Measurements from ENCODE around the gene CALML5.

The CALML5 gene

DNA sequence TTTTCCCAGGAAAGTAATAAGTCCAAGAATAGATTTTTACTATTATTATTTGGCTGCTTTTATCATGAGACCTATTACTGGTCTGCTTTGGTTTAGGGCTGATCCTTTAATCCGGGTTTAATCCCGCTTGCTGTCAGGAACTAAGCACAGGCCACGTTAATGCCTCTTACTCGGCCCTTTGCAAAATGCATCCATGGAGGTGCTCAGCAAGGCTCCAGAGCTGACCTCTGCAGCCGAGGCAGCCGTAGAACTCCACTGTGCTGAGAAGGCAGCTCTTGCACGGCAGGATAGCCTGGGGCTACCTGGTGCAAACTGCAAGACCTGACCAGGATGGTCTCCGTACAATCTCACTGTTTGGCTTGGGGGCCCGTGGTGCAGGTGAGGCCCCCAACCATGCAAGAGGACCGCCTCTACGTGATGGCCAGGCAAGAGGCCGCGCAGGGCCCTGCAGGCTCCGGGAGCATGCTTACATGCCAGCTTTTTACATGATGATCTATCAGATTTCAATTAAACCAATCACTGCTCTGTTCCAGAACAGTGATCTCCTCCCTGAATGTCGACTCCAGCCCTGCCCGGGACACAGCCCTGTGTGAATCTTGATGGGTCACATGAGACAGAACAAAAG is 15.0 kb upstream of the CALML5 start:
- DNase-seq (ENCODE audit: low read depth, low spot score), result no peak
- H3K4me3 ChIP-seq (ENCODE audit: low read length), result no peak overlapping the region
- H3K4me1 ChIP-seq (ENCODE audit: control insufficient read depth, insufficient read depth, low read length), result no peaks in the 10 kb centered on the region; the same call in 1 of the 2 replicates
- no peaks in the 10 kb centered on the region for H3K9me3 ChIP-seq (ENCODE audit: control insufficient read depth, insufficient read depth, low read length)
- H3K27me3 ChIP-seq (ENCODE audit: control insufficient read depth, insufficient read depth, low read length), result no peaks in the 10 kb centered on the region
- H3K27ac ChIP-seq (ENCODE audit: low read length), result no peak overlapping the region
- WGBS (ENCODE audit: insufficient coverage, insufficient read length), result no CpG with 5 or more reads among the region's 16 CpGs
- H3K36me3 ChIP-seq (ENCODE audit: control insufficient read depth, insufficient read depth, low read length), result no peaks in the 10 kb centered on the region

DNA sequence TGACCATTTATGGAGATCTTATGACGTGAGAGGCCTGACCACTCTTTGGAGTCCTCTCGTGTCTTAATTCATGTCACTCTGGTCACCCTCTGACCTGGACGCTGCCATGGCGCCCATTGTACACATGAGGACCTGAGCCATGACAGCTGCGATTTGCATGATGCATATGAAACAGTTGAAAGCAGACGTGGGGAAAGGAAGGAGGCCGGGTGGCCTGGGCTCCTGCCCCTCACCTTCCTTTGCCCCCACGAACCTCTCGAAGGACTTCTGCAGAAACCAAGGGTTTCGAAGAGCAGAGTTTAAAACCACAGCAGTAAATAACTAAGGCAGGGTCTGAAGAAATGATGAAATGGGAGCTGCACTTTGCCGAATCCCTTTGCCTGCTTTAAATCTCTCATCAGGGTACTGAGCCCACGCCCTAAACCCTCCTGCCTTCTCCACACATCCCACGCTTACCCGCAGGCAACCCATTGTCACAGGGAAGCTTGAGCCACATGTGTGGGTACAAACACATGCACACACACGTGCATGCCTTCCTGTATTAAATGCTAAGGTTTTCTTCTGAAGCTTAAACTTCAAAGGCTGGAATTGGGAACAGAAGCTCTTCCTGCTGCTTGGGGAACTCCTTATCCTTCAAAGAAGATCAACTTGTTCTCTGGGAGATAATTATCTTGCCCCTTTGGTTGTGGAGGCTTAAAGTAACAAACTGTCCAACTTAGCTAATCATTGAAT is 13.7 kb upstream of the CALML5 start:
- Histone ChIP-seq H3K27me3 (ENCODE audit: control insufficient read depth, insufficient read depth, low read length) (no peaks in the 10 kb centered on the region), H3K9me3 (ENCODE audit: control insufficient read depth, insufficient read depth, low read length) (no peaks in the 10 kb centered on the region), H3K36me3 (ENCODE audit: control insufficient read depth, insufficient read depth, low read length) (no peaks in the 10 kb centered on the region), H3K27ac (ENCODE audit: low read length) (no peak overlapping the region), H3K4me1 (ENCODE audit: control insufficient read depth, insufficient read depth, low read length) (no peaks in the 10 kb centered on the region; the same call in 1 of the 2 replicates), H3K4me3 (ENCODE audit: low read length) (no peak overlapping the region)
- no CpG with 5 or more reads among the region's 15 CpGs for WGBS (ENCODE audit: insufficient coverage, insufficient read length)
- no peak for DNase-seq (ENCODE audit: low read depth, low spot score)

DNA sequence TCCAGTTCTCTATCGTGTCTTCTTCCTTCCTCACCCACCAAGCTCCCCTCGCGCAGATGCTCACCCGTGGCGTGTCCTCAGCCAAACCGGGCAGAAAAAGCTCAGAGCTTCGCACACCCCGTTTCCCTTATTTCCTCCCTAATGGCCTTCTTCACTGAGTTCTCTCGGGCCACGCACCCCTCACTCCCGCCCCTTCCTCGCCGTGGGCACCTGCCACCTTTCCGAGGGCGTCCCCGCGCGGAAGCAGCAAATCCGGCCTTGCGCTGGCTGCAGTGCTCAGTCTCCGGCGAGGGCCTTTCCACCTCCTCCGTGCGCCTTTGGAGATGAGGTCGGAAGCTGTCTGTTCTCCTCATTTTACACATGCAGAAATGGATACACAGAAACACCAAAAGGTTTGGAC is 13.0 kb upstream of the CALML5 start:
- no peak overlapping the region for H3K27ac ChIP-seq (ENCODE audit: low read length)
- no peaks in the 10 kb centered on the region for H3K36me3 ChIP-seq (ENCODE audit: control insufficient read depth, insufficient read depth, low read length)
- no peaks in the 10 kb centered on the region for H3K27me3 ChIP-seq (ENCODE audit: control insufficient read depth, insufficient read depth, low read length)
- no peak overlapping the region for H3K4me3 ChIP-seq (ENCODE audit: low read length)
- no peaks in the 10 kb centered on the region; the same call in 1 of the 2 replicates for H3K4me1 ChIP-seq (ENCODE audit: control insufficient read depth, insufficient read depth, low read length)
- DNase-seq (ENCODE audit: low read depth, low spot score), result no peak
- no CpG with 5 or more reads among the region's 25 CpGs for WGBS (ENCODE audit: insufficient coverage, insufficient read length)
- no peaks in the 10 kb centered on the region for H3K9me3 ChIP-seq (ENCODE audit: control insufficient read depth, insufficient read depth, low read length)

DNA sequence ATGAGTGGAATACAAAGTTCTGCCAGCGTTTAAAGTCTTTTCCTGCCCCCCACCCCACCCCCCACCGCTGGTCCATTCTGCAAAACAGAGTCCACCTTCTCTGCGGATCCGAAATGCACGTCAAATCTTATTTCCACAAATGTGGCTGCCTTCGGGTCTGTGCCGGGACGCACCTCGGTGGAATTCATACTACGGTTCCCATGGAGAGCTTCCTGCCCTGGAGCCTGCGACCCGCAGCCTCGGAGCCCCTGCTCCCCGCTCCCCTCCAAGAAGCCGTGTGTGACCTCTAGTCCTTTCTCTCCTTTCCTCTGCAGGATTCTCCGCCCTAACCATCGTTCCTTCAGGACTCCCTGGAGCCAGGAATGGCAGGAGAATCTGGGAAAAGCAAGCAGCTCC is 12.5 kb upstream of the CALML5 start:
- no peak overlapping the region for H3K4me3 ChIP-seq (ENCODE audit: low read length)
- no peaks in the 10 kb centered on the region for H3K9me3 ChIP-seq (ENCODE audit: control insufficient read depth, insufficient read depth, low read length)
- no peak for DNase-seq (ENCODE audit: low read depth, low spot score)
- no peak overlapping the region for H3K27ac ChIP-seq (ENCODE audit: low read length)
- no peaks in the 10 kb centered on the region; the same call in 1 of the 2 replicates for H3K4me1 ChIP-seq (ENCODE audit: control insufficient read depth, insufficient read depth, low read length)
- no CpG with 5 or more reads among the region's 17 CpGs for WGBS (ENCODE audit: insufficient coverage, insufficient read length)
- H3K36me3 ChIP-seq (ENCODE audit: control insufficient read depth, insufficient read depth, low read length), result no peaks in the 10 kb centered on the region
- no peaks in the 10 kb centered on the region for H3K27me3 ChIP-seq (ENCODE audit: control insufficient read depth, insufficient read depth, low read length)

DNA sequence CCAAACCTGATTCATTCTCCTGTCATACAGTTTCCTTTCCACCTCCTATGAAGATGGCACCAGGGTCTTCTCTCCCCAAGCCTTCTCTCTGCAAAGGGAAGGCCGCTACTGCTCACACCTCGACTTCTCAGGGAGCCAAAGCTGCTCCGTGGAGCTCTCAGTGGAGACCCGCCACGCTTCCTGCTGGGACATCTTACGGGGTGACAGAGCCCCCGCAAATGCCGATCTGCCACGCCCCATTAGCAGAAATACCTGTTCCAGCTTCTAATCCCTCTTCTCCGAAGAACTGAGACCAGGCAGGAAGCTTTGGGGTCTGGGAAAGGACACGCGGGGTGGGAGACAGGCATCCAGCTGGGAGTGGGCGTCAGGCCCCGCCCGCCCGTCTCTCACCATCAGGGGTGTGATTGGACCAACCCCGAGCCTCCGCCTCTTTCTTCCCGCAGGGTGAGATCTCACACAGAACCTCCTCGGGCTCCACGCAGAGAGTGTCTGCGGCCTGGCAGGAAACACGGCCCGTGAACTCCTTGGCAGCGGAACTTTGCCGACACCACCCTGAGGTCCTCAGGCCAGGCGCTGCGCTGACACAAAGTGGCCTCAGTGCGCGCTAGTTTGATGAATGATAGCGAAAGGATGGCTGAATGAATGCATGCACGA is 12.0 kb upstream of the CALML5 start:
- Histone ChIP-seq H3K27ac (ENCODE audit: low read length) (no peak overlapping the region), H3K27me3 (ENCODE audit: control insufficient read depth, insufficient read depth, low read length) (no peaks in the 10 kb centered on the region), H3K36me3 (ENCODE audit: control insufficient read depth, insufficient read depth, low read length) (no peaks in the 10 kb centered on the region), H3K4me1 (ENCODE audit: control insufficient read depth, insufficient read depth, low read length) (no peaks in the 10 kb centered on the region; the same call in 1 of the 2 replicates), H3K4me3 (ENCODE audit: low read length) (no peak overlapping the region), H3K9me3 (ENCODE audit: control insufficient read depth, insufficient read depth, low read length) (no peaks in the 10 kb centered on the region)
- DNase-seq (ENCODE audit: low read depth, low spot score), result no peak
- WGBS (ENCODE audit: insufficient coverage, insufficient read length), result no CpG with 5 or more reads among the region's 32 CpGs

DNA sequence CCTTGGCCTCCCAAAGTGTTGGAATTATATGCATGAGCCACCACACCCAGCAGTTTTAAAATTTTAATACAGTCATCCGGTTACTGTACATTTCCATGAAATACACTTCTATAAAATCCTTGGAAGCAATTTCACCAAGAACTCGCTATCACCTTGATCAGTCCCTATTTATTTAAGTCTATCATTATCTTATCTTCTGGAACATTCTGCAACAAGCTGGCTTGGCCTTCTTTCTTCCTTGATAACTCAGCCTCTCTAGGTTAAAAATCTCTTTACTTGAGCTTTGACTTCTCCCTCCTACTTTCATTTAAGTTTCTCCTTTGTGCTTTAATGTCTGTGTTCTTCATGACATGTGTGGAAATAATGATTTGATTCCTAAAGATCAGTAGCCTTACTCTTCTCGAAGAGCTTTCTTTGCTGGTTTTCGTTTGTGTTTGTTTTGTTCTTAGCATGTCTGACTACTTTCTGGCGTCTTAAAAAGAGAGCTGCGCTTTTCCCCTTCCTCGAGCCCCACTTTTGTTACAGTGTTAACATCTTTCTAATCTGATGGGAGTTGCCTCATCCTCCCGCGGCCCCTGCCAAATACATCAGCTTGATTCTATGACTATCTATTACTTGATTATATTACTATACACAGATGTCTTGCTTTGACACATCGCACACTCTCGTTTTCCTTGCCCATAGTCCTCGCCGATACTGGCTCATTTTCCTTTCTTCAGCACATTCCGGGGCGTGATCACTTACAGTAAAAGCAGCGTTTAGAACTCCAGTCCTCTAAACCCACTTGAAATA is 11.1 kb upstream of the CALML5 start:
- Histone ChIP-seq H3K27me3 (ENCODE audit: control insufficient read depth, insufficient read depth, low read length) (no peaks in the 10 kb centered on the region), H3K4me3 (ENCODE audit: low read length) (no peak overlapping the region), H3K4me1 (ENCODE audit: control insufficient read depth, insufficient read depth, low read length) (no peaks in the 10 kb centered on the region; the same call in 1 of the 2 replicates), H3K9me3 (ENCODE audit: control insufficient read depth, insufficient read depth, low read length) (no peaks in the 10 kb centered on the region), H3K27ac (ENCODE audit: low read length) (no peak overlapping the region), H3K36me3 (ENCODE audit: control insufficient read depth, insufficient read depth, low read length) (no peaks in the 10 kb centered on the region)
- WGBS (ENCODE audit: insufficient coverage, insufficient read length), result no CpG with 5 or more reads among the region's 16 CpGs
- no peak for DNase-seq (ENCODE audit: low read depth, low spot score)

DNA sequence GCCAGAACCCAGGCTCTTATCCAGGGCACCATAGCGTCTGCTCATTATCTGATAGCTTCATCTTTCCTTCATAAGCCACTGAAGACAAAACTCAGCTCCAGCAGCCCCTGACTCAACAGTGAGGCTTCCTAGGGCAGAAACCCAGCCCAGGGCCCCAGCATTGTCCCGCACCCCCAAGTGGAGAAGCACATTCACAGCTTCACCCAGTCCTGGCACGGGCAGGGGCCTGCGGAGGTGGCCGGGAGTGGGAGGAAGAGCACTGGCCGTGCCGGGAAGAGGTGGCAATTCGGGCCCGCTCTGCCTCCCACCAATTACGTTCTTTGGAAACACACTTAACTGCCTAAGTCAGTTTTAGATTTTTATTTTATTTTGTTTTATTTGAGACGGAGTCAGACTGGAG is 10.3 kb upstream of the CALML5 start:
- no CpG with 5 or more reads among the region's 11 CpGs for WGBS (ENCODE audit: insufficient coverage, insufficient read length)
- no peak overlapping the region for H3K27ac ChIP-seq (ENCODE audit: low read length)

DNA sequence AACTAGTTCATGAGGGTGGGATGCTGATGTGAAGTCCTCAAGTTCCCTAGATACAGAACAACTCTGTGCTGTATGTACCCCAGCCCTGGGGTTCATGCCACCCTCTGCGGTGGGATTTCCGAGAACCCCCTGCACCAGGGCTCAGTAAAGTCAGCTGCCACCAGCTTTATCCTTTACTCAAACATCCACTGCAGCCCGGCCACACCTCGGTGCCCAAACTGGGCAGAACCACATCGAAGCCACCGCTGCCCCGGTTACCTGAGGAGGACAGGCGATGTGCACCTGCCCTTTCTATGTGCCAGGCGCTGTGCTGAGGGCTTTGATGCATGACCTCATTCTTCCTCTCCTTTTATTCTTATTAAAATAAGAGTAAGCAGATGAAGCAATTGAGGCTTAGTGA is 9.9 kb upstream of the CALML5 start:
- Histone ChIP-seq H3K9me3 (ENCODE audit: control insufficient read depth, insufficient read depth, low read length) (no peaks in the 10 kb centered on the region), H3K4me3 (ENCODE audit: low read length) (no peak overlapping the region), H3K4me1 (ENCODE audit: control insufficient read depth, insufficient read depth, low read length) (no peaks in the 10 kb centered on the region), H3K36me3 (ENCODE audit: control insufficient read depth, insufficient read depth, low read length) (no peaks in the 10 kb centered on the region), H3K27ac (ENCODE audit: low read length) (no peak overlapping the region), H3K27me3 (ENCODE audit: control insufficient read depth, insufficient read depth, low read length) (no peaks in the 10 kb centered on the region)
- WGBS (ENCODE audit: insufficient coverage, insufficient read length), result no CpG with 5 or more reads among the region's 9 CpGs
- no peak for DNase-seq (ENCODE audit: low read depth, low spot score)

More for the DNA sequence above, 10.3 kb upstream of the CALML5 start:
- no peak for DNase-seq (ENCODE audit: low read depth, low spot score)
- no peaks in the 10 kb centered on the region for H3K36me3 ChIP-seq (ENCODE audit: control insufficient read depth, insufficient read depth, low read length)
- no peaks in the 10 kb centered on the region for H3K27me3 ChIP-seq (ENCODE audit: control insufficient read depth, insufficient read depth, low read length)
- H3K4me1 ChIP-seq (ENCODE audit: control insufficient read depth, insufficient read depth, low read length), result no peaks in the 10 kb centered on the region; the same call in 1 of the 2 replicates
- H3K4me3 ChIP-seq (ENCODE audit: low read length), result no peak overlapping the region
- no peaks in the 10 kb centered on the region for H3K9me3 ChIP-seq (ENCODE audit: control insufficient read depth, insufficient read depth, low read length)

DNA sequence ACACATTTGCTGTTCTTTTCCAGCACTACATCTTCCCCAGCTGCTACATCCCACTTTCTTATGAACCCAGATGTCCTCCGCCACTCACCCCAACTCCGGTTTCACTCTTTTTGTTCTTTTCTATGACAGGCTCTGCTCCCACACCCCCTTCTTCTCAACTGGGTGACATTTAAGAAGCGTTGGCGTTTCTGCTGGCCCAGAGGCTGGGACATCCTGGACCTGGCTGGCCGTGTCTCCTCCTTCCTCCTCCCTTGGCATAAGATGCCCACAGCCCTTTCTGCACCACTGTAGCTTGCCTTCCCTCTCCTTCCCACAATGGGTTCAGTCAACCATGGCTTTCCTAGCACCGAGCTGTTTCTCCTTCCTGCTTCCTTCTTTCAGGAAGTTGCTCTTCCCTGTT is 9.4 kb upstream of the CALML5 start:
- H3K27ac ChIP-seq (ENCODE audit: low read length), result no peak overlapping the region
- no peak overlapping the region for H3K4me3 ChIP-seq (ENCODE audit: low read length)
- H3K9me3 ChIP-seq (ENCODE audit: control insufficient read depth, insufficient read depth, low read length), result no peaks in the 10 kb centered on the region
- no peaks in the 10 kb centered on the region for H3K4me1 ChIP-seq (ENCODE audit: control insufficient read depth, insufficient read depth, low read length)
- DNase-seq (ENCODE audit: low read depth, low spot score), result no peak
- H3K36me3 ChIP-seq (ENCODE audit: control insufficient read depth, insufficient read depth, low read length), result no peaks in the 10 kb centered on the region
- no CpG with 5 or more reads among the region's 6 CpGs for WGBS (ENCODE audit: insufficient coverage, insufficient read length)
- no peaks in the 10 kb centered on the region for H3K27me3 ChIP-seq (ENCODE audit: control insufficient read depth, insufficient read depth, low read length)

DNA sequence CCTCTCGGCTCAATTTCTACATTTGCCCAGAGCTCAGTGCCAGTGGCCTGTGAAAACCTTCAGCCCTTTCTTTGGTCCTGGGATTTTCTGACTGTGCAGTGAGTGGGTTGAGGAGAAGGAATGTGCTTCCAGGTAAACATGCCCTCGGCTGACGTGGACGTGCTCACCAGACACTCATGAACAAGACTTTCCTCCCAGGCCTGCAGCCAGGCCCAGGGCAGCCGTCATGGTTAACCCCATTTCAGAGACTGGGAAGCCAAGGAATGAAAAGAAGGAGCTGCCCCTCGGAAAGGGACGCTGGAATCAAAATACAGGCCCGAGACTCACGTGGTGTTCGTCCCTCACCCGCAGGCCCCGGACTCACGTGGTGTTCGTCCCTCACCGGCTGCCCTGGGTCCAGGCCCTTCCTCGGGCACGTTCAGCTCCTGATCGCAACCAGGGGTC is 8.8 kb upstream of the CALML5 start:
- Histone ChIP-seq H3K27ac (ENCODE audit: low read length) (no peak overlapping the region), H3K4me3 (ENCODE audit: low read length) (no peak overlapping the region), H3K4me1 (ENCODE audit: control insufficient read depth, insufficient read depth, low read length) (no peaks in the 10 kb centered on the region), H3K36me3 (ENCODE audit: control insufficient read depth, insufficient read depth, low read length) (no peaks in the 10 kb centered on the region), H3K27me3 (ENCODE audit: control insufficient read depth, insufficient read depth, low read length) (no peaks in the 10 kb centered on the region), H3K9me3 (ENCODE audit: control insufficient read depth, insufficient read depth, low read length) (no peaks in the 10 kb centered on the region)
- no CpG with 5 or more reads among the region's 18 CpGs for WGBS (ENCODE audit: insufficient coverage, insufficient read length)
- DNase-seq (ENCODE audit: low read depth, low spot score), result no peak
